CD4-positive, alpha-beta T cell (primary cell): Measurements from ENCODE around the gene GSG1L. TPM values are rescaled to one million over a fixed set of nuclear protein-coding genes. Genes with fewer than 3 reads are reported as not detected.

Experiments
- ATAC-seq: fragments of 200-7000 bp; cut with Tn5 transposase; one replicate; pipeline ENCODE4 v1.10.0; 2022; ENCODE audit warnings: mild to moderate bottlenecking; ENCODE audit not compliant: poor library complexity
- CTCF ChIA-PET: fragments of 350-600 bp; sonication (Branson Sonifier 250); formaldehyde crosslinking; loops from one replicate; lab custom pipeline; 2021; ENCODE audit warnings: antibody characterized with exemption, inconsistent platforms; lab: Charles Lee
- POLR2A ChIA-PET: fragments of 350-600 bp; sonication (Branson Sonifier 250); formaldehyde crosslinking; loops from one replicate; lab custom pipeline; 2021; ENCODE audit warnings: antibody characterized with exemption, inconsistent platforms; lab: Charles Lee
- DNase-seq, 14 experiments: peaks; one replicate each; pipeline ENCODE4 v3.0.0-alpha.2; 2013 to 2020; ENCODE audit warnings: mixed read lengths in 2 of 14
- H3K27ac ChIP-seq, 2 donors: one replicate each; pipeline versions ENCODE4 v1.5.1 to v1.7.0; 2013; ENCODE audit warnings: low read length in 2 of 2, low read depth in 1 of 2, mild to moderate bottlenecking in 1 of 2
- H3K27me3 ChIP-seq, 2 experiments: 1 replicate in 1 of 2; 2 replicates in 1 of 2; pipeline versions ENCODE4 v1.6.1 to v1.7.0; 2013; ENCODE audit warnings: low read length in 2 of 2, control low read depth in 1 of 2, mild to moderate bottlenecking in 1 of 2, moderate library complexity in 1 of 2; ENCODE audit not compliant: insufficient read depth in 2 of 2, control insufficient read depth in 1 of 2
- H3K36me3 ChIP-seq: one replicate; pipeline ENCODE4 v1.6.1; 2013; ENCODE audit warnings: low read length, control low read depth; ENCODE audit not compliant: insufficient read depth
- H3K4me1 ChIP-seq: one replicate; pipeline ENCODE4 v1.6.1; 2013; ENCODE audit warnings: low read length, control low read depth; ENCODE audit not compliant: insufficient read depth
- H3K4me3 ChIP-seq: one replicate; pipeline ENCODE4 v1.5.1; 2013; ENCODE audit warnings: mild to moderate bottlenecking, low read length, moderate library complexity
- H3K9me3 ChIP-seq, 2 experiments: 1 replicate in 1 of 2; 2 replicates in 1 of 2; pipeline versions ENCODE4 v1.6.1 to v1.7.0; 2013; ENCODE audit warnings: low read length in 2 of 2, mild to moderate bottlenecking in 2 of 2, control low read depth in 1 of 2, moderate library complexity in 1 of 2; ENCODE audit not compliant: control insufficient read depth in 1 of 2, insufficient read depth in 1 of 2
- H3K27ac Mint-ChIP-seq: one replicate; pipeline ENCODE4 v1.8.0; 2020; ENCODE audit warnings: mixed read lengths
- H3K27me3 Mint-ChIP-seq: one replicate; pipeline ENCODE4 v1.8.0; 2021; ENCODE audit warnings: mixed read lengths
- H3K36me3 Mint-ChIP-seq: one replicate; pipeline ENCODE4 v1.8.0; 2021; ENCODE audit warnings: low read depth, mixed read lengths
- H3K4me1 Mint-ChIP-seq: one replicate; pipeline ENCODE4 v1.8.0; 2021; ENCODE audit warnings: low read depth, mixed read lengths
- H3K4me3 Mint-ChIP-seq: one replicate; pipeline ENCODE4 v1.8.0; 2020; ENCODE audit warnings: mild to moderate bottlenecking, mixed read lengths
- H3K9me3 Mint-ChIP-seq: one replicate; pipeline ENCODE4 v1.8.0; 2020; ENCODE audit warnings: mixed read lengths
- CTCF ChIP-seq: fragments of 200-600 bp; IDR thresholded peaks from one replicate; pipeline ENCODE4 v1.8.0; 2022; ENCODE audit warnings: antibody characterized with exemption, mild to moderate bottlenecking
- intact Hi-C, 2 experiments: fragments of 100-400 bp; cut with DNase I in 1 of 2; cut with micrococcal nuclease in 1 of 2; formaldehyde crosslinking; loops; one replicate each; pipeline versions ENCODE4 v1.15.1 to v1.9.0; 2023 to 2025; cut with DNase I, micrococcal nuclease
- total RNA-seq, 174 experiments: library from RNA in 2 of 174; stranded (reverse) in 2 of 174; gene quantifications; one replicate each; pipeline ENCODE4 v1.2.3 and lab custom pipeline; 2021 to 2026

GSG1L gene
- total RNA-seq, 2 experiments from 2014 or later, result not detected

GRCh38 chr16:28105297-28105696 lies 41.8 kb upstream of the GSG1L start:
- intact Hi-C loops, result no loop called here
- H3K4me1 Mint-ChIP-seq, result peaks cover 12% of the 10 kb centered on the region
- H3K27me3 Mint-ChIP-seq, result no peaks in the 10 kb centered on the region
- no peak for TF ChIP-seq CTCF
- H3K36me3 ChIP-seq, result peaks cover 99% of the 10 kb centered on the region
- no peaks in the 10 kb centered on the region for H3K27me3 ChIP-seq
- H3K9me3 Mint-ChIP-seq, result no peaks in the 10 kb centered on the region
- ATAC-seq (no peak), DNase-seq (no peak)
- H3K4me3 ChIP-seq, result no peak overlapping the region
- no peak overlapping the region for H3K4me3 Mint-ChIP-seq
- H3K27ac Mint-ChIP-seq, result no peak overlapping the region
- CTCF ChIA-PET, result no interaction called here
- H3K27ac ChIP-seq, result no peak overlapping the region
- peaks cover 99% of the 10 kb centered on the region for H3K36me3 Mint-ChIP-seq
- H3K4me1 ChIP-seq, result peaks cover 3% of the 10 kb centered on the region
- H3K9me3 ChIP-seq, result no peaks in the 10 kb centered on the region
- POLR2A ChIA-PET, result no interaction called here

- no peak overlapping the region for H3K4me3 ChIP-seq
- DNase-seq (no peak), ATAC-seq (no peak)
- H3K4me1 Mint-ChIP-seq, result peaks cover 3% of the 10 kb centered on the region
- no peak overlapping the region for H3K4me3 Mint-ChIP-seq
- no peaks in the 10 kb centered on the region for H3K27me3 ChIP-seq
- H3K9me3 Mint-ChIP-seq, result no peaks in the 10 kb centered on the region
- ChIA-PET POLR2A (no interaction called here), CTCF (no interaction called here)
- no peaks in the 10 kb centered on the region for H3K27me3 Mint-ChIP-seq
- H3K4me1 ChIP-seq, result no peaks in the 10 kb centered on the region
- no peak for TF ChIP-seq CTCF
- H3K9me3 ChIP-seq, result no peaks in the 10 kb centered on the region
- H3K27ac ChIP-seq, result no peak overlapping the region
- intact Hi-C loops, result no loop called here
- H3K27ac Mint-ChIP-seq, result no peak overlapping the region
- peaks cover 98% of the 10 kb centered on the region for H3K36me3 ChIP-seq
- H3K36me3 Mint-ChIP-seq, result peaks cover 99% of the 10 kb centered on the region
Observed at GRCh38 chr16:28104404-28104803, 40.9 kb upstream of the GSG1L start.

- no peaks in the 10 kb centered on the region for H3K4me1 ChIP-seq
- H3K27ac ChIP-seq, result no peak overlapping the region
- H3K27me3 ChIP-seq, result no peaks in the 10 kb centered on the region
- no peak for ATAC-seq
- no peak overlapping the region for H3K27ac Mint-ChIP-seq
- ChIA-PET POLR2A (no interaction called here), CTCF (no interaction called here)
- H3K4me3 Mint-ChIP-seq, result no peak overlapping the region
- no peak for DNase-seq
- intact Hi-C loops, result no loop called here
- H3K9me3 ChIP-seq, result no peaks in the 10 kb centered on the region
- peaks cover 98% of the 10 kb centered on the region for H3K36me3 ChIP-seq
- H3K27me3 Mint-ChIP-seq, result no peaks in the 10 kb centered on the region
- no peak overlapping the region for H3K4me3 ChIP-seq
- peaks cover 99% of the 10 kb centered on the region for H3K36me3 Mint-ChIP-seq
- no peaks in the 10 kb centered on the region for H3K9me3 Mint-ChIP-seq
- H3K4me1 Mint-ChIP-seq, result no peaks in the 10 kb centered on the region
- no peak for TF ChIP-seq CTCF
Observed at GRCh38 chr16:28103516-28104170, 40.1 kb upstream of the GSG1L start.
